SK-N-SH (cell line): Measurements from ENCODE around the gene SYNJ1. TPM values are rescaled to one million over a fixed set of nuclear protein-coding genes. Genes with fewer than 3 reads are reported as not detected.

Experiments used
- CTCF ChIA-PET: fragments of 300-600, 350-600 bp; formaldehyde crosslinking; extraction: SDS; loops from one replicate; lab custom pipeline; 2021; lab: Yijun Ruan, JAX
- POLR2A ChIA-PET: fragments of 350-600 bp; sonication (Branson Sonifier 250); formaldehyde crosslinking; extraction: SDS; loops from one replicate; lab custom pipeline; 2020; ENCODE audit warnings: antibody characterized with exemption, inconsistent platforms; lab: Yijun Ruan, JAX
- DNase-seq: peaks from one replicate; pipeline ENCODE4 v3.0.0; 2012
- H2AFZ ChIP-seq: fragments of 200-600 bp; sonication (generic); 2 replicates; pipeline ENCODE4 v1.8.1; 2016; ENCODE audit warnings: antibody characterized with exemption, mild to moderate bottlenecking, low read depth
- H3F3A ChIP-seq: fragments of 200-600 bp; sonication (generic); replicated peaks from 2 replicates; pipeline ENCODE3; 2016; ENCODE audit warnings: antibody characterized with exemption, mild to moderate bottlenecking; ENCODE audit not compliant: insufficient read depth
- H3K27ac ChIP-seq, 2 experiments: fragments of 200-500 bp in 1 of 2; fragments of 200-600 bp in 1 of 2; sonication (Bioruptor generic) in 1 of 2; sonication (generic), shearing (Covaris generic) in 1 of 2; 2 replicates each; pipeline versions ENCODE4 v1.5.1 to v1.6.1; 2014 to 2016; ENCODE audit warnings: low read depth in 2 of 2, inconsistent platforms in 1 of 2, low read length in 1 of 2, mild to moderate bottlenecking in 1 of 2, mixed read lengths in 1 of 2
- H3K27me3 ChIP-seq: fragments of 200-600 bp; sonication (generic), shearing (Covaris generic); 2 replicates; pipeline ENCODE4 v1.6.1; 2016; ENCODE audit warnings: mixed run types; ENCODE audit not compliant: insufficient read depth
- H3K36me3 ChIP-seq, 2 experiments: fragments of 200-500 bp in 1 of 2; fragments of 200-600 bp in 1 of 2; sonication (Bioruptor generic) in 1 of 2; sonication (generic) in 1 of 2; replicated peaks in 1 of 2; 2 replicates each; pipeline versions ENCODE3 to v1.5.1; 2014 to 2016; ENCODE audit warnings: low read length in 1 of 2, mild to moderate bottlenecking in 1 of 2; ENCODE audit not compliant: insufficient read depth in 2 of 2, control insufficient read depth in 1 of 2
- H3K4me1 ChIP-seq, 2 experiments: fragments of 200-500 bp in 1 of 2; fragments of 200-600 bp in 1 of 2; sonication (Bioruptor generic) in 1 of 2; sonication (generic), shearing (Covaris generic) in 1 of 2; 2 replicates each; pipeline versions ENCODE4 v1.5.1 to v1.6.1; 2014 to 2016; ENCODE audit warnings: low read depth in 1 of 2, low read length in 1 of 2, mixed run types in 1 of 2; ENCODE audit not compliant: insufficient read depth in 2 of 2, control insufficient read depth in 1 of 2
- H3K4me2 ChIP-seq: fragments of 200-600 bp; sonication (generic), shearing (Covaris generic); 2 replicates; pipeline ENCODE4 v1.6.1; 2017; ENCODE audit warnings: mixed run types
- H3K4me3 ChIP-seq, 2 experiments: fragments of 200-500 bp in 1 of 2; fragments of 200-600 bp in 1 of 2; sonication (Bioruptor generic) in 1 of 2; sonication (generic), shearing (Covaris generic) in 1 of 2; 2 replicates each; pipeline versions ENCODE4 v1.5.1 to v1.8.1; 2014 to 2016; ENCODE audit warnings: low read depth in 2 of 2, inconsistent platforms in 1 of 2, low read length in 1 of 2, mild to moderate bottlenecking in 1 of 2, mixed read lengths in 1 of 2, moderate library complexity in 1 of 2
- H3K79me2 ChIP-seq: fragments of 200-600 bp; sonication (generic); 2 replicates; pipeline ENCODE4 v1.8.1; 2017; ENCODE audit warnings: mild to moderate bottlenecking; ENCODE audit not compliant: insufficient read depth
- H3K9ac ChIP-seq: fragments of 200-600 bp; sonication (generic); 2 replicates; pipeline ENCODE4 v1.6.1; 2017; ENCODE audit warnings: mixed run types
- H3K9me2 ChIP-seq: fragments of 200-600 bp; sonication (generic); 2 replicates; pipeline ENCODE4 v1.6.1; 2017; ENCODE audit warnings: mixed run types
- H3K9me3 ChIP-seq: fragments of 200-600 bp; sonication (generic); 2 replicates; pipeline ENCODE4 v1.6.1; 2017; ENCODE audit warnings: mixed run types, mild to moderate bottlenecking, moderate library complexity
- H4K20me1 ChIP-seq: fragments of 200-600 bp; sonication (generic); 2 replicates; pipeline ENCODE4 v1.6.1; 2017; ENCODE audit warnings: mild to moderate bottlenecking, mixed run types; ENCODE audit not compliant: insufficient read depth
- CTCF ChIP-seq: fragments of 200-600 bp; sonication (generic); IDR thresholded peaks from 2 replicates; pipeline ENCODE4 v1.6.1; 2017; ENCODE audit warnings: antibody characterized with exemption, mild to moderate bottlenecking, moderate library complexity
- EP300 ChIP-seq, 2 experiments: IDR thresholded peaks; 2 replicates each; pipeline versions ENCODE4 v1.4.0 to v1.6.1; 2012; ENCODE audit warnings: borderline replicate concordance in 1 of 2, low read depth in 1 of 2, low read length in 1 of 2
- EZH2phosphoT487 ChIP-seq: fragments of 200-600 bp; sonication (generic); IDR thresholded peaks from 2 replicates; pipeline ENCODE4 v1.6.1; 2017; ENCODE audit warnings: low read depth, mixed run types, mild to moderate bottlenecking, antibody characterized with exemption, moderate library complexity, borderline replicate concordance
- FOSL2 ChIP-seq: IDR thresholded peaks from 2 replicates; pipeline ENCODE4 v1.4.0; 2012; ENCODE audit warnings: low read depth, mild to moderate bottlenecking, moderate library complexity, borderline replicate concordance
- FOXJ3 ChIP-seq: sonication (generic); formaldehyde crosslinking; IDR thresholded peaks from 2 replicates; pipeline ENCODE4 v1.5.1; 2020; ENCODE audit warnings: mild to moderate bottlenecking, missing genetic modification reagents
- MAX ChIP-seq: IDR thresholded peaks from 2 replicates; pipeline ENCODE4 v1.4.0; 2012; ENCODE audit warnings: low read depth
- MEF2A ChIP-seq: IDR thresholded peaks from 2 replicates; pipeline ENCODE4 v1.4.0; 2012; ENCODE audit warnings: low read depth, borderline replicate concordance
- MXI1 ChIP-seq: IDR thresholded peaks from 2 replicates; pipeline ENCODE4 v1.6.1; 2012; ENCODE audit warnings: mild to moderate bottlenecking, low read depth, low read length, improper control_type of control experiment
- PBX3 ChIP-seq: IDR thresholded peaks from 2 replicates; pipeline ENCODE4; 2012
- RCOR1 ChIP-seq: fragments of 150-350 bp; IDR thresholded peaks from 2 replicates; pipeline ENCODE4 v1.6.1; 2017; ENCODE audit warnings: antibody characterized with exemption, low read length
- REST ChIP-seq: IDR thresholded peaks from 2 replicates; pipeline ENCODE4 v1.6.1; 2012; ENCODE audit warnings: mild to moderate bottlenecking, low read depth, low read length, moderate library complexity
- RFX5 ChIP-seq: IDR thresholded peaks from 2 replicates; pipeline ENCODE4 v1.6.1; 2012; ENCODE audit warnings: mild to moderate bottlenecking, improper control_type of control experiment, low read length
- SIN3A ChIP-seq: IDR thresholded peaks from 2 replicates; pipeline ENCODE4 v1.6.1; 2012; ENCODE audit warnings: low read depth, mild to moderate bottlenecking, low read length, moderate library complexity, borderline replicate concordance
- TAF1 ChIP-seq: IDR thresholded peaks from 2 replicates; pipeline ENCODE4 v1.6.1; 2012; ENCODE audit warnings: low read depth, mild to moderate bottlenecking, low read length, moderate library complexity, borderline replicate concordance
- TCF12 ChIP-seq: IDR thresholded peaks from 2 replicates; pipeline ENCODE4 v1.4.0; 2012
- TEAD4 ChIP-seq: IDR thresholded peaks from 2 replicates; pipeline ENCODE4 v1.4.0; 2012; ENCODE audit warnings: mild to moderate bottlenecking, borderline replicate concordance; ENCODE audit not compliant: insufficient read depth
- USF1 ChIP-seq: IDR thresholded peaks from 2 replicates; pipeline ENCODE4 v1.4.0; 2012; ENCODE audit warnings: low read depth, borderline replicate concordance
- YY1 ChIP-seq: IDR thresholded peaks from 2 replicates; pipeline ENCODE4 v1.4.0; 2012; ENCODE audit warnings: low read depth, mild to moderate bottlenecking
- ZBTB33 ChIP-seq: IDR thresholded peaks from 2 replicates; pipeline ENCODE4 v1.4.0; 2012; ENCODE audit warnings: low read depth, borderline replicate concordance
- WGBS: methylation state at CpG from one replicate; pipeline ENCODE4 v1.1.6; 2017; ENCODE audit warnings: low lambda C conversion rate; 5-methylcytosine and 5-hydroxymethylcytosine counted together
- polyA plus RNA-seq, 3 experiments: library from polyadenylated mRNA; depleted of rRNA; stranded (reverse); fragments of >200 nt; gene quantifications; 2 replicates each; pipeline ENCODE4 v1.2.3, GENCODE V29; 2012

SYNJ1 gene
- polyA plus RNA-seq, 1 of the 3 experiments (the other 2 are of a cell fraction): 3.3 TPM

GRCh38 chr21:32605469-32605868, 122.3 kb downstream of the SYNJ1 start:
- H3K27me3 ChIP-seq: no peaks in the 10 kb centered on the region
- H3K4me3 ChIP-seq: no peak overlapping the region
- H2AFZ ChIP-seq: no peak overlapping the region
- DNase-seq: no peak
- ChIA-PET POLR2A (no interaction called here), CTCF (interaction anchor here (1.1 to 1.2 kb wide), 2 partner anchors 35 to 202 kb away, joined by 3 to 6 read pairs; no protein-coding TSS in a partner anchor)
- no peak for TF ChIP-seq YY1
- TF ChIP-seq MEF2A: no peak
- no peak for TF ChIP-seq RCOR1
- TF ChIP-seq SIN3A: no peak
- TF ChIP-seq TAF1: no peak
- TF ChIP-seq REST: no peak
- TF ChIP-seq MXI1: no peak
- no peak for TF ChIP-seq FOSL2
- no peak for TF ChIP-seq RFX5
- TF ChIP-seq ZBTB33: no peak
- no peak for TF ChIP-seq CTCF
- TF ChIP-seq EZH2phosphoT487: no peak
- TF ChIP-seq FOXJ3 (CRISPR knock-in tag): no peak
- TF ChIP-seq PBX3: no peak
- TF ChIP-seq TEAD4: no peak
- no peak for TF ChIP-seq MAX
- no peak for TF ChIP-seq TCF12
- TF ChIP-seq USF1: no peak
- no peak for TF ChIP-seq EP300 (IDR thresholded peaks at IDR 0.05; ENCODE audit: borderline replicate concordance in 1 of 2, low read depth in 1 of 2, low read length in 1 of 2)
- peaks cover 13% of the 10 kb centered on the region for H3F3A ChIP-seq
- H3K4me2 ChIP-seq: no peak overlapping the region
- peaks cover 19% of the 10 kb centered on the region for H3K79me2 ChIP-seq
- H3K9me3 ChIP-seq: no peaks in the 10 kb centered on the region
- peaks cover 0 to 4% of the 10 kb centered on the region in 2 experiments; a peak in 2 of 4 replicates for H3K4me1 ChIP-seq
- H3K36me3 ChIP-seq: peaks cover 64 to 65% of the 10 kb centered on the region in 2 experiments
- no peak overlapping the region for H3K27ac ChIP-seq
- no peak overlapping the region for H3K9ac ChIP-seq
- 96% methylated on average over 8 of the region's 8 CpGs for WGBS
- H4K20me1 ChIP-seq: no peaks in the 10 kb centered on the region
- no peaks in the 10 kb centered on the region for H3K9me2 ChIP-seq
